Adrenal gland (tissue), 12 donors: ENCODE measurements around the gene ADAM10. TPM values are rescaled to one million over a fixed set of nuclear protein-coding genes. Genes with fewer than 3 reads are reported as not detected.

Experiments used
- DNase-seq, 7 donors: peaks; one replicate each; pipeline ENCODE4 v3.0.0-alpha.2; 2019 to 2020
- H3K27ac ChIP-seq, 5 donors: fragments of 200-600 bp; sonication (generic) in 4 of 5; 1 replicate in 3 of 5; 2 replicates in 2 of 5; pipeline versions ENCODE4 v1.5.1 to v1.8.0; 2016 to 2020; ENCODE audit warnings: mild to moderate bottlenecking in 1 of 5
- H3K27me3 ChIP-seq: fragments of 200-600 bp; 2 replicates; pipeline ENCODE4 v1.8.0; 2021
- H3K36me3 ChIP-seq, 2 donors: fragments of 200-600 bp; replicated peaks in 1 of 2; 1 replicate in 1 of 2; 2 replicates in 1 of 2; pipeline versions ENCODE4 v1.5.1 to v1.8.0; 2018 to 2022
- H3K4me1 ChIP-seq, 2 donors: fragments of 200-600 bp; replicated peaks in 1 of 2; 1 replicate in 1 of 2; 2 replicates in 1 of 2; pipeline versions ENCODE4 v1.5.1 to v1.8.0; 2018 to 2021
- H3K4me3 ChIP-seq, 4 donors: fragments of 200-600 bp; sonication (generic) in 3 of 4; one replicate each; pipeline ENCODE4 v1.5.1; 2016 to 2018
- H3K9me3 ChIP-seq, 3 donors: fragments of 200-600 bp; sonication (generic) in 1 of 3; replicated peaks in 1 of 3; 1 replicate in 2 of 3; 2 replicates in 1 of 3; pipeline versions ENCODE4 v1.5.1 to v1.8.0; 2016 to 2021
- CTCF ChIP-seq, 6 experiments: fragments of 450-650 bp in 4 of 6; fragments of 200-600 bp in 2 of 6; sonication (generic) in 1 of 6; IDR thresholded peaks; 1 replicate in 5 of 6; 2 replicates in 1 of 6; pipeline versions ENCODE4 v1.5.1 to v1.8.0; 2016 to 2021; ENCODE audit warnings: antibody characterized with exemption in 6 of 6, mild to moderate bottlenecking in 2 of 6, moderate library complexity in 1 of 6
- POLR2A ChIP-seq, 2 donors: fragments of 450-650 bp; IDR thresholded peaks; one replicate each; pipeline ENCODE4 v1.6.1; 2017; ENCODE audit warnings: antibody characterized with exemption in 2 of 2, mild to moderate bottlenecking in 2 of 2, moderate library complexity in 1 of 2
- WGBS, 4 donors: extraction: QIAGEN DNeasy Blood & Tissue Kit in 2 of 4; methylation state at CpG; one replicate each; pipeline versions ENCODE4 v1.1.5 to v1.1.7; 2013 to 2017; 5-methylcytosine and 5-hydroxymethylcytosine counted together
- intact Hi-C, 2 donors: fragments of 100-400 bp; cut with DNase I; formaldehyde crosslinking; loops; one replicate each; pipeline versions ENCODE4 v1.14.1 to v1.15.0; 2022 to 2023
- polyA plus RNA-seq, 3 donors: library from polyadenylated mRNA; stranded (reverse); fragments of 200-250 nt in 2 of 3; fragments of 350-450 nt in 1 of 3; fragmentation: Illumina TruSeq in 1 of 3; extraction: RNeasy Lipid Tissue Mini Kit (QIAGEN cat#74804) in 1 of 3; gene quantifications; one replicate each; pipeline ENCODE4 v1.2.3, GENCODE V29; 2013 to 2014
- total RNA-seq, 9 donors: library from RNA; depleted of rRNA in 4 of 9; stranded (reverse); fragments of >200 nt in 4 of 9; fragments of 120-200 nt in 1 of 9; fragmentation: NEBNext Ultra II Directional in 1 of 9; extraction: Animal tissue kit (Norgen Biotek cat#: 25700) in 1 of 9; gene quantifications; one replicate each; pipeline versions ENCODE4 v1.1.0 to v1.2.4, GENCODE V29; 2013 to 2023
- donor health status: healthy with polysubstance abuse.
- donor health status: Bipolar disorder and iron deficiency.
- donor health status: DM: yes; HTN: yes; CAD: no.
- donor health status: DM: no; HTN: no; CAD: no.
- donor health status: DM: no; HTN: no; CAD: no.
- donor health status: DM: yes; HTN: yes; CAD: no.

The ADAM10 gene
- total and polyA plus RNA-seq, 12 donors = 6.2 to 97.9 (median 50.7) TPM

- 90 to 95% (median 93%) methylated on average over 4 of the region's 4 CpGs for WGBS, 4 donors
- Histone ChIP-seq H3K27ac (no peak overlapping the region), H3K4me3 (no peak overlapping the region), H3K27me3 (no peaks in the 10 kb centered on the region), H3K9me3 (no peaks in the 10 kb centered on the region), H3K36me3 (no peaks in the 10 kb centered on the region), H3K4me1 (no peaks in the 10 kb centered on the region)
- TF ChIP-seq POLR2A (IDR thresholded peaks at IDR 0.05) = no peak
- TF ChIP-seq CTCF (IDR thresholded peaks at IDR 0.05) = no peak
- intact Hi-C loops = no loop called here
- no peak for DNase-seq
These were observed 72.7 kb downstream of the ADAM10 start for GRCh38 chr15:58676766-58677165.

- DNase-seq = no peak
- no peaks in the 10 kb centered on the region for H3K36me3 ChIP-seq
- WGBS, 4 donors = 86 to 94% (median 93%) methylated on average over 2 of the region's 2 CpGs
- TF ChIP-seq CTCF (IDR thresholded peaks at IDR 0.05) (no peak), POLR2A (IDR thresholded peaks at IDR 0.05) (no peak)
- H3K9me3 ChIP-seq = peaks cover 0 to 4% (median 0%) of the 10 kb centered on the region in 3 donors
- no peak overlapping the region for H3K27ac ChIP-seq
- intact Hi-C loops = no loop called here
- H3K4me1 ChIP-seq = peaks cover 0 to 7% of the 10 kb centered on the region in 2 donors
- no peaks in the 10 kb centered on the region for H3K27me3 ChIP-seq
- no peak overlapping the region for H3K4me3 ChIP-seq
These were observed 78.3 kb downstream of the ADAM10 start for GRCh38 chr15:58671186-58671585.

- TF ChIP-seq CTCF (IDR thresholded peaks at IDR 0.05) (no peak), POLR2A (IDR thresholded peaks at IDR 0.05) (no peak)
- WGBS, 4 donors = 71 to 77% (median 76%) methylated on average over 1 of the region's 1 CpG
- H3K4me1 ChIP-seq = peaks cover 0 to 7% of the 10 kb centered on the region in 2 donors
These were observed 80.4 kb downstream of the ADAM10 start for GRCh38 chr15:58669108-58669507.

GRCh38 chr15:58666957-58667356, 82.5 kb downstream of the ADAM10 start:
- no peaks in the 10 kb centered on the region for H3K27me3 ChIP-seq
- 15 to 36% (median 27%) methylated on average over 1 of the region's 1 CpG for WGBS, 4 donors
- intact Hi-C loops = no loop called here
- no peak overlapping the region for H3K27ac ChIP-seq
- TF ChIP-seq CTCF (IDR thresholded peaks at IDR 0.05) = no peak
- TF ChIP-seq POLR2A (IDR thresholded peaks at IDR 0.05) = no peak
- no peak overlapping the region for H3K4me3 ChIP-seq
- DNase-seq = no peak
- H3K9me3 ChIP-seq = peaks cover 0 to 4% (median 0%) of the 10 kb centered on the region in 3 donors
- H3K36me3 ChIP-seq = no peaks in the 10 kb centered on the region
- peaks cover 0 to 7% of the 10 kb centered on the region in 2 donors for H3K4me1 ChIP-seq

More at GRCh38 chr15:58669108-58669507, 80.4 kb downstream of the ADAM10 start:
- intact Hi-C loops = no loop called here
- H3K27me3 ChIP-seq = no peaks in the 10 kb centered on the region
- no peaks in the 10 kb centered on the region for H3K36me3 ChIP-seq
- H3K9me3 ChIP-seq = peaks cover 0 to 4% (median 0%) of the 10 kb centered on the region in 3 donors
- no peak overlapping the region for H3K27ac ChIP-seq
- no peak overlapping the region for H3K4me3 ChIP-seq
- no peak for DNase-seq
